GM10266 (cell line): ENCODE results near the gene SLX9.

Source experiments
- DNase-seq: peaks from one replicate; pipeline ENCODE4 v3.0.0; 2012; ENCODE audit errors: extremely low spot score
- TF ChIP-seq, protein P1 (sequence below): IDR thresholded peaks from 2 replicates; pipeline ENCODE4 v1.5.1; 2012; ENCODE audit warnings: mild to moderate bottlenecking, low read depth; ENCODE audit not compliant: control insufficient read depth, insufficient read depth; ENCODE audit errors: missing control alignments

SLX9 gene

DNA sequence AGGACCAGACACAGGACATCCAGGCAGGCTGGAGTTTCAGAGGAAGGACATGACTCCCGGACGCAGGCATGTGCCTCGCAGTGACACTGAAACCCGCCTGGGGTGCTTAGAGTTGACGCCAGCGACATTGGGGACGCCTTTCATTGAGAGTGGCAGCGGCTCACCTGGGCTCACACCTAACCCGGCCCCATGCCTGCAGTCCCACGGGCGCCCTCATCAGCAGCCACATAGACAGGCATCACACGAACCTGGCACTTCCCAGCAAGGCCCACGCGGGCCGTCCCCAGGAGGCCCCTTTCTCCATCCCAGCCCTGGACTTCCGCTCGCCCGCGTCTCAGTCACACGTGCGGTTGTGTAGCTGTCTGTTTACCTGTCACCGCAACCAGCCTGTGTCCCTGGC, 36.1 kb upstream of the SLX9 start:
- TF ChIP-seq, protein P1, sequence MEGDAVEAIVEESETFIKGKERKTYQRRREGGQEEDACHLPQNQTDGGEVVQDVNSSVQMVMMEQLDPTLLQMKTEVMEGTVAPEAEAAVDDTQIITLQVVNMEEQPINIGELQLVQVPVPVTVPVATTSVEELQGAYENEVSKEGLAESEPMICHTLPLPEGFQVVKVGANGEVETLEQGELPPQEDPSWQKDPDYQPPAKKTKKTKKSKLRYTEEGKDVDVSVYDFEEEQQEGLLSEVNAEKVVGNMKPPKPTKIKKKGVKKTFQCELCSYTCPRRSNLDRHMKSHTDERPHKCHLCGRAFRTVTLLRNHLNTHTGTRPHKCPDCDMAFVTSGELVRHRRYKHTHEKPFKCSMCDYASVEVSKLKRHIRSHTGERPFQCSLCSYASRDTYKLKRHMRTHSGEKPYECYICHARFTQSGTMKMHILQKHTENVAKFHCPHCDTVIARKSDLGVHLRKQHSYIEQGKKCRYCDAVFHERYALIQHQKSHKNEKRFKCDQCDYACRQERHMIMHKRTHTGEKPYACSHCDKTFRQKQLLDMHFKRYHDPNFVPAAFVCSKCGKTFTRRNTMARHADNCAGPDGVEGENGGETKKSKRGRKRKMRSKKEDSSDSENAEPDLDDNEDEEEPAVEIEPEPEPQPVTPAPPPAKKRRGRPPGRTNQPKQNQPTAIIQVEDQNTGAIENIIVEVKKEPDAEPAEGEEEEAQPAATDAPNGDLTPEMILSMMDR, result no peak
- no peak for DNase-seq

DNA sequence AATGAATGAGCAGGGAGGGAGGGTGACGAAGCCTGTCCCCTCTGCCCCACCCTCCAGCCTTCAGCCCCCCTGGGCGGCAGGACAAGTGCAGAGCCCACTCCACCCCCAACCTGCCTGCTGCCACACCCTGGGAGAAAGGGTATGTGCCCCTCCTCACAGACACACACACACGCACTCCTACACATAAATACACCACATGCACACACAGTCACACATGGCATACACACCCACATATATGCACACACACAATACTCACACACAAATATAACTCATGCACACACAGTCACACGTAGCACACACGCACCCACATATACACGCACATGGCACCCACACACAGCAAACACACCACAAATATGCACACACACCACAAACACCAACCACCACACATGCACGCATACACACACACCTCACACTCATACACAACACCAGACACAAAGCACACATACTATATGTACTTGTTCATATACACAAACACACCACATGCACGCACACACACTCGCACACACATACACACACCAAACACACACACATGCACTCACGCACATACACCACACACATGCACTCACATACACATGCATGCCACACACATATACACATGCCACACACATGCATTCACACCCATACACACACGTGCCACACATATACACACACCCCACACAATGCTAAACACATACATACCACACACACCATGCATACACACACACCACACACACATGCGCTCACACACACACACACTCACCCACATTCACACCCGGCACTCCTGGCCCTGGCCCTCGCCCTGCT, 35.5 kb upstream of the SLX9 start:
- no peak for DNase-seq
- TF ChIP-seq, protein P1, result no peak

DNA sequence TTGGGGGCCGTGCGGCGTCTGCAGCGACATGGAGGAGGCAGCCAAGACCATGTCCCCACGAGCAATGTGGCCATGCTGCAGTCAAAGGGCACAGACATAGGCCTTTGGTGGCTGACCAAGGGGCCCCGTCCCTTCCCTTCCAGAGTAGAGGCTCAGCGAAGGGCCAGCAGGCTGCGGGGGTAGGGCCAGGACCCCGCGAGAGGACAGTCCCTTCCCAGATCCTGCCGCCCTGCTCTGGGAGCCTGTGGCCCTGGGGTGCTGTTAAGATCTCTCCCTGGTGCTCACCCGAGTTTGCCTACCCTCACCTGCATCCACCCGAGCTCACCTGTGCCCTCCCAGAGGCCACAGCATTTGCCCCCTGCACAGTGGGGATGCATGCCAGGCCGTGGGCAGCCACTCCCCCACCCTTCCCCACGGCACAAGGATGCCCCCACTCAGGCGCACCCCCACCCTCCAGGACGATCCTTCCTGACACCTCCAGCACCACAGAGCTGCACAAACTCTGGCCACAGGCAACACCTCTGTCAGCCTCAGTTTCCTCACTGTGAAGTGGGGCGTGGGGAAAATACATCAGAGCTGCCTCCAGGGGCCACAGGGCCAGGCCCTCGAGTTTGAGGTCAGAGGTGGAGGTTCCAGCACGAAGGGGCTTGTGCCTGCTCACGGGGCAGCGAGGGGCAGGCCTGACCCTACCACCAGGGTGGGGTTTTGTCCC, 34.7 kb upstream of the SLX9 start:
- DNase-seq, result no peak
- TF ChIP-seq, protein P1, result no peak

DNA sequence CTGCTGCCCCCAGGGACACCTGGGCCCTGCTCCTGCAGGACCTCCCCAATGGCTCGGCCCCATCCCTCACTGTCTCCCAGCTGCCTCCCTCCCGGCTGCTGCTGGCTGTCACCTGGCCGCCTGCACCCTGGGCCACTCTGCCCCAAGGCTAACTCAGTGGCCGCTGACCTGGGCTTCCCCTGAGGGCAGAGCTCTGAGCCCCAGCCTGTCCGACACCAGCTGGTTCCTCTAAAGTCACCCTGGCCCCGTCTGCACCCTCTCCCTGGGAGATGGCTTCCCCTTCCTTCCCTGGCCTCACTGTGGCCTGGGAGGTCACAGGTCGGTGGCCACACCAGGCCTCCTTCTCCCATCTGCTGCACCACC, 34.1 kb upstream of the SLX9 start:
- DNase-seq, result no peak
- TF ChIP-seq, protein P1, result no peak

DNA sequence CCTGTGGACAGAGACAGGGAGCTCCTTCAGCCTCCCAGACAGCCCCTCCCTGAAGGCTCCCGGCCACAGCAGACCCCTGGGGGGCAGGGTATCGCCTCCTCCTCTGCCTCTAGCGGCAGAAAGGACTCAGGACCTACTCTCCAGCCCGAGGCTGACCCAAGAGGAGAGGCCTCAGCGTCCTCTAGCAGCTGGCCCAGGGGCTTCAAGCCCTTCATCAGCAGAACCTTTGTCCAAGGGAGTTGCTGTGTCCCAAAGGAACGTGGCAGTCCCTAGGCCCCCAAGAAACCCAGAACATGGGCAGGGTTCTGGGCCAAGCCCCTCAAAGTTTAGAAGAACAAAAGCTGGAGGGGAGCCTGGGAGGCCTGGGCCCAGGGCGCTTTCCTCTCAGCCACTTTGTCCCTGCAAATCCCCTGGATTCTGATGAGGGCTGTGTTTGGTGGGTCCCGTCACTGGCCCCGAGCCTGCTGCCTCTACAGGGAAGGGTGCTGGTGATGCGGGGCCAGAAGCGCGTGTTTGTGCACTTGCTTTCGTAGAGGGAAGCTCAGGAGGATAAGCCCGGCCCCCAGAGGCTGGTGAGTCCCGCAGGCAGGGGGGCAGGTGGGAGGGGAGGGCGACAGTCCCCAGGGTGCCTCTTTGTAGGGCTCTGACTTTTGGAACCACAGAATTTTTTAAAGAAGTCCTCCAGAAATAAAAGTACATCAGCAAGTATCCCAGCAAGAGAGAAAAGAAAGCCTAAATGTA, 32.4 kb upstream of the SLX9 start:
- DNase-seq, result no peak
- TF ChIP-seq, protein P1, result no peak

DNA sequence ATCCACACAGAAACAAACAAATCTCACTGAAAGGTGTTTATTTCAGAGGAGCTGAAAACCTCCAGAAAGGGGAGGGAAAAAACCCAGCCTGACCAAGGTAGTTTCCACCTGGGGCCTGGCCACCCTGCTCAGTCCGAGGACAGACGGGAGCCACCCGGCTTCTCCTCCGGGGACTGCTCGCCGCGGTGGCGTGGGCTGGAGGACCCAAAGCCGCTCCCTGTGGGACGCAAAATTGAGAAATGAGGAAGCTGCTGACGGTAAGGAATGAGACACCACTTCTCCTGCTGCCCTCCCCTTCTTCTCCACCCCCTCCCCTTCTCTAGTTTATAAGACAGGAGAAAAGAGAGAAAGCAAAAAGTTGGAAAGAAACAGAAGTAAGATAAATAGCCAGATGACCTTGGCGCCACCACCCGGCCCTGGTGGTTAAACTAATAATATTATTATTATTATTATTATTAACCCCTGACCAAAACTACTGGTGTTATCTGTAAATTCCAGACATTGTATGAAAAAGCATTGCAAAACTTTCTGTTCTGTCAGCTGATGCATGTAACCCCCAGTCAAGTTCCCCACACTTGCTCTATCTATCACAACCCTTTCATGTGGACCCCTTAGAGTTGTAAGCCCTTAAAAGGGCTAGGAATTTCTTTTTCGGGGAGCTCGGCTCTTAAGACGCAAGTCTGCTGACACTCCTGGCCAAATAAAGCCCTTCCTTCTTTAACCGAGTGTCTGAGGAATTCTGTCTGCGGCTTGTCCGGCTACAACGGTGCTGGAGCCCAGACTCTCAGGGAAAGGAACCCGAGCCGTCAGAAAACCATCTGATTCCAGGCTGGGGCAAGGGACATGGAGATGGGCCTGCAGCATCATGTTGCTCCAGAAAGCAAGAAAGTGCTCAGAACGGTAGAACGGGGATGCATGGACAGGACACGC, 31.6 kb upstream of the SLX9 start:
- TF ChIP-seq, protein P1, result no peak
- no peak for DNase-seq
